Chondrocyte (in vitro differentiated cells): ENCODE results near the gene TSPAN3. TPM values are rescaled to one million over a fixed set of nuclear protein-coding genes. Genes with fewer than 3 reads are reported as not detected.

Experiments
- DNase-seq: peaks from one replicate; pipeline ENCODE4 v3.0.0; 2021; ENCODE audit warnings: mixed read lengths, low spot score
- H3K27ac Mint-ChIP-seq: one replicate; pipeline ENCODE4 v1.8.0; 2021; ENCODE audit warnings: mild to moderate bottlenecking, moderate library complexity, mixed read lengths; ENCODE audit not compliant: unreplicated experiment
- H3K27me3 Mint-ChIP-seq: 2 replicates; pipeline ENCODE4 v1.8.0; 2021; ENCODE audit warnings: low read depth, mixed read lengths
- H3K36me3 Mint-ChIP-seq: 2 replicates; pipeline ENCODE4 v1.8.0; 2021; ENCODE audit warnings: low read depth, mixed read lengths
- H3K4me1 Mint-ChIP-seq: 2 replicates; pipeline ENCODE4 v1.8.0; 2021; ENCODE audit warnings: low read depth, mild to moderate bottlenecking, mixed read lengths
- H3K4me3 Mint-ChIP-seq: one replicate; pipeline ENCODE4 v1.8.0; 2021; ENCODE audit warnings: mild to moderate bottlenecking, moderate library complexity, mixed read lengths; ENCODE audit not compliant: unreplicated experiment
- H3K9me3 Mint-ChIP-seq: 2 replicates; pipeline ENCODE4 v1.8.0; 2021; ENCODE audit warnings: low read depth, mixed read lengths
- CTCF ChIP-seq: fragments of 200-600 bp; sonication (generic); IDR thresholded peaks from 2 replicates; pipeline ENCODE4 v1.5.0; 2021; ENCODE audit warnings: antibody characterized with exemption, mild to moderate bottlenecking, moderate library complexity
- total RNA-seq: library from RNA; stranded (reverse); gene quantifications from 3 replicates; pipeline ENCODE4 v1.2.1, GENCODE V29; 2021

The TSPAN3 gene
- total RNA-seq, 1 donor from 2014 or later: 250 TPM

GRCh38 chr15:76993114-76993725 is 77.7 kb downstream of the TSPAN3 start:
- peak; percentile 40 for DNase-seq
- H3K27me3 Mint-ChIP-seq: no peaks in the 10 kb centered on the region
- TF ChIP-seq CTCF: no peak
- no peaks in the 10 kb centered on the region for H3K4me1 Mint-ChIP-seq
- no peak overlapping the region for H3K4me3 Mint-ChIP-seq
- H3K27ac Mint-ChIP-seq: no peak overlapping the region
- H3K9me3 Mint-ChIP-seq: no peaks in the 10 kb centered on the region
- no peaks in the 10 kb centered on the region for H3K36me3 Mint-ChIP-seq

- H3K4me3 Mint-ChIP-seq: no peak overlapping the region
- H3K4me1 Mint-ChIP-seq: no peaks in the 10 kb centered on the region
- no peak for TF ChIP-seq CTCF
- DNase-seq: peak; percentile 65
- H3K36me3 Mint-ChIP-seq: no peaks in the 10 kb centered on the region
- no peak overlapping the region for H3K27ac Mint-ChIP-seq
- no peaks in the 10 kb centered on the region for H3K27me3 Mint-ChIP-seq
- H3K9me3 Mint-ChIP-seq: no peaks in the 10 kb centered on the region
Observed at GRCh38 chr15:76991741-76992645, 78.9 kb downstream of the TSPAN3 start.

Other genes starting within 250 kb of the TSPAN3 start
- 16.3 to 19.3 TPM (median 17.3 TPM) in 3 replicates for gene SCAPER, start 165.8 kb downstream of the TSPAN3 start, total RNA-seq
- 70.4 to 99.2 TPM (median 72.1 TPM) in 3 replicates for gene RCN2, start 139.4 kb downstream of the TSPAN3 start, total RNA-seq
- gene PSTPIP1, start 76.0 kb downstream of the TSPAN3 start, total RNA-seq: not detected in 3 replicates